Keratinocyte (primary cell): ENCODE measurements around the gene SLC40A1. TPM values are rescaled to one million over a fixed set of nuclear protein-coding genes. Genes with fewer than 3 reads are reported as not detected.

Experiments
- DNase-seq: peaks from one replicate; pipeline ENCODE4 v3.0.0-alpha.2; 2011; ENCODE audit warnings: low read depth, missing footprints, low spot score
- FAIRE-seq: peaks from 2 replicates; lab custom pipeline; 2011; peaks lifted over from hg19 to GRCh38; lab: Jason Lieb, UNC
- H2AFZ ChIP-seq: 2 replicates; pipeline ENCODE4 v1.6.0; 2012; ENCODE audit warnings: low read length, control low read depth, inconsistent platforms; ENCODE audit not compliant: control insufficient read depth
- H3K27ac ChIP-seq: 2 replicates; pipeline ENCODE4 v1.5.1; 2011; ENCODE audit warnings: low read length; ENCODE audit not compliant: control insufficient read depth, insufficient read depth
- H3K27me3 ChIP-seq: 3 replicates; pipeline ENCODE4 v1.6.0; 2011; ENCODE audit warnings: low read length; ENCODE audit not compliant: control insufficient read depth, insufficient read depth; ENCODE audit errors: extremely low read depth
- H3K36me3 ChIP-seq, 2 experiments: 2 replicates in 1 of 2; 3 replicates in 1 of 2; pipeline ENCODE4 v1.5.1; 2011; ENCODE audit warnings: low read length in 2 of 2, mild to moderate bottlenecking in 1 of 2; ENCODE audit not compliant: control insufficient read depth in 2 of 2, insufficient read depth in 2 of 2; ENCODE audit errors: extremely low read depth in 1 of 2
- H3K4me1 ChIP-seq: 3 replicates; pipeline ENCODE4 v1.5.1; 2011; ENCODE audit warnings: low read length; ENCODE audit not compliant: control insufficient read depth, insufficient read depth; ENCODE audit errors: extremely low read depth
- H3K4me2 ChIP-seq: 3 replicates; pipeline ENCODE4 v1.6.0; 2011; ENCODE audit warnings: low read depth, low read length; ENCODE audit not compliant: control insufficient read depth, insufficient read depth; ENCODE audit errors: extremely low read depth
- H3K4me3 ChIP-seq, 3 experiments: fragments of 200-600 bp in 1 of 3; sonication (generic) in 1 of 3; 2 replicates in 2 of 3; 3 replicates in 1 of 3; pipeline ENCODE4 v1.5.1; 2011 to 2016; ENCODE audit warnings: low read length in 3 of 3, mild to moderate bottlenecking in 3 of 3, control low read depth in 2 of 3, inconsistent platforms in 1 of 3, low read depth in 1 of 3, mixed read lengths in 1 of 3, mixed run types in 1 of 3, moderate library complexity in 1 of 3; ENCODE audit not compliant: control insufficient read depth in 2 of 3, insufficient read depth in 2 of 3; ENCODE audit errors: extremely low read depth in 1 of 3
- H3K79me2 ChIP-seq: 2 replicates; pipeline ENCODE4 v1.6.0; 2012; ENCODE audit warnings: low read length; ENCODE audit not compliant: control insufficient read depth, insufficient read depth
- H3K9ac ChIP-seq: 3 replicates; pipeline ENCODE4 v1.6.0; 2011; ENCODE audit warnings: low read length; ENCODE audit not compliant: control insufficient read depth, insufficient read depth; ENCODE audit errors: extremely low read depth
- H3K9me1 ChIP-seq: 3 replicates; pipeline ENCODE4 v1.6.0; 2011; ENCODE audit warnings: low read length; ENCODE audit not compliant: control insufficient read depth, insufficient read depth; ENCODE audit errors: extremely low read depth
- H3K9me3 ChIP-seq: 2 replicates; pipeline ENCODE4 v1.5.1; 2012; ENCODE audit warnings: low read depth, low read length; ENCODE audit not compliant: control insufficient read depth
- H4K20me1 ChIP-seq: 3 replicates; pipeline ENCODE4 v1.6.0; 2011; ENCODE audit warnings: low read length; ENCODE audit not compliant: control insufficient read depth, insufficient read depth; ENCODE audit errors: extremely low read depth
- EZH2 ChIP-seq: IDR thresholded peaks from one replicate; pipeline ENCODE4 v1.6.1; 2012; ENCODE audit warnings: inconsistent platforms, mild to moderate bottlenecking, low read length, moderate library complexity
- dilution Hi-C: fragments of 300-500 bp; cut with MboI; formaldehyde crosslinking; loops from one replicate; pipeline ENCODE4 v1.7.0; 2020; ENCODE audit warnings: low sequenced_read_pairs; ENCODE audit not compliant: extremely low pct_ligation_motif_present
- polyA plus RNA-seq, 5 experiments: library from polyadenylated mRNA; depleted of rRNA in 3 of 5; stranded (reverse) in 3 of 5; stranded (forward) in 1 of 5; unstranded in 1 of 5; fragments of >200 nt; gene quantifications; 1 replicate in 1 of 5; 2 replicates in 3 of 5; 3 replicates in 1 of 5; pipeline versions ENCODE4 v1.2.1 to v1.2.3, GENCODE V29; 2011 to 2012; ENCODE audit warnings: missing spikeins in 2 of 5, low read depth in 1 of 5, low replicate concordance in 1 of 5
- TF ChIP-seq, protein P1 (sequence below), 3 experiments: IDR thresholded peaks in 1 of 3; conservative IDR thresholded peaks in 1 of 3; optimal IDR thresholded peaks in 1 of 3; 2 replicates in 2 of 3; 3 replicates in 1 of 3; pipeline versions ENCODE3 to v1.5.1; 2011; ENCODE audit warnings: low read length in 3 of 3, mild to moderate bottlenecking in 3 of 3, moderate library complexity in 2 of 3, control low read depth in 1 of 3, inconsistent platforms in 1 of 3; ENCODE audit not compliant: insufficient read depth in 2 of 3; ENCODE audit errors: extremely low read depth in 1 of 3

The SLC40A1 gene
- polyA plus RNA-seq, 1 donor (not counting 4 experiments of a cell fraction or from before 2014, with no cell fraction given) = 0.09 TPM

DNA sequence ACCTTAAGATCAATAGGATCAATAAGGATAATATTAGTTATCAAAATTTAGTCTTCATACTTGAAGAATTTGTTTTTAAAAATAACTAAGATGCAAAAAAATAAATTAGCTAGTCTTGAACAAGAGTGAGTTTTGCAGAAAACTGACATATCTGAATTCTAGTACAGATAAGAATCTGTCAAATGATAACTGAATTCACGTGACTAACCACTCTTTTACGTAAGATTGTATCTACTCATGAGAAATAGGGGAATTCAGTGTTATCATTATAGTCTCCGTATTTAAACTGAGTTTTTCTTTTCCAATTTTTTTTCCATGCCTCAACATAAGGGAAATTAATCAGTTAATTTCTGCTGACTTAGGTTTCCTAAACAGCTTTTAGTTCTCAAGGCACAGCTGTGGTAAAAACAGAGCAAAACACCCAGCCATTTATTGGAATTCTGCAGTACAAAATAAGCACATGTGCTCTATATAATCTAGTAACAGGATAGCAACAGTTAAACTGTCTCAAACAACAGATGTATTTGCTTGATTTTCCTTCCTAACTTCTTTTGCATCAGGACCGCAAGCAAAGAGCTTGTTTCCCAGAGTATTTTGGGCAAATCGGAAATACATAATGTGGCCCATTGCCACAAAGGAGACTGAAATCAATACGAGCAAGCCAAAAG, 19.1 kb downstream of the SLC40A1 start:
- dilution Hi-C loops = no loop called here
- DNase-seq (no peak), FAIRE-seq (no peak)
- Histone ChIP-seq H3K9me1 (no peaks in the 10 kb centered on the region), H4K20me1 (no peaks in the 10 kb centered on the region), H3K4me2 (no peak overlapping the region), H2AFZ (no peak overlapping the region), H3K79me2 (no peaks in the 10 kb centered on the region), H3K27ac (no peak overlapping the region), H3K4me1 (peaks cover 7% of the 10 kb centered on the region), H3K4me3 (no peak overlapping the region), H3K9me3 (no peaks in the 10 kb centered on the region), H3K9ac (no peak overlapping the region), H3K36me3 (no peaks in the 10 kb centered on the region), H3K27me3 (no peaks in the 10 kb centered on the region)
- no peak for TF ChIP-seq EZH2
- TF ChIP-seq, protein P1, sequence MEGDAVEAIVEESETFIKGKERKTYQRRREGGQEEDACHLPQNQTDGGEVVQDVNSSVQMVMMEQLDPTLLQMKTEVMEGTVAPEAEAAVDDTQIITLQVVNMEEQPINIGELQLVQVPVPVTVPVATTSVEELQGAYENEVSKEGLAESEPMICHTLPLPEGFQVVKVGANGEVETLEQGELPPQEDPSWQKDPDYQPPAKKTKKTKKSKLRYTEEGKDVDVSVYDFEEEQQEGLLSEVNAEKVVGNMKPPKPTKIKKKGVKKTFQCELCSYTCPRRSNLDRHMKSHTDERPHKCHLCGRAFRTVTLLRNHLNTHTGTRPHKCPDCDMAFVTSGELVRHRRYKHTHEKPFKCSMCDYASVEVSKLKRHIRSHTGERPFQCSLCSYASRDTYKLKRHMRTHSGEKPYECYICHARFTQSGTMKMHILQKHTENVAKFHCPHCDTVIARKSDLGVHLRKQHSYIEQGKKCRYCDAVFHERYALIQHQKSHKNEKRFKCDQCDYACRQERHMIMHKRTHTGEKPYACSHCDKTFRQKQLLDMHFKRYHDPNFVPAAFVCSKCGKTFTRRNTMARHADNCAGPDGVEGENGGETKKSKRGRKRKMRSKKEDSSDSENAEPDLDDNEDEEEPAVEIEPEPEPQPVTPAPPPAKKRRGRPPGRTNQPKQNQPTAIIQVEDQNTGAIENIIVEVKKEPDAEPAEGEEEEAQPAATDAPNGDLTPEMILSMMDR (optimal IDR thresholded peaks at IDR 0.05 in 1 of 3, IDR thresholded peaks at IDR 0.05 in 1 of 3, conservative IDR thresholded peaks at IDR 0.05 in 1 of 3; ENCODE audit: extremely low read depth in 1 of 3, insufficient read depth in 2 of 3, low read length in 3 of 3) = no peak

DNA sequence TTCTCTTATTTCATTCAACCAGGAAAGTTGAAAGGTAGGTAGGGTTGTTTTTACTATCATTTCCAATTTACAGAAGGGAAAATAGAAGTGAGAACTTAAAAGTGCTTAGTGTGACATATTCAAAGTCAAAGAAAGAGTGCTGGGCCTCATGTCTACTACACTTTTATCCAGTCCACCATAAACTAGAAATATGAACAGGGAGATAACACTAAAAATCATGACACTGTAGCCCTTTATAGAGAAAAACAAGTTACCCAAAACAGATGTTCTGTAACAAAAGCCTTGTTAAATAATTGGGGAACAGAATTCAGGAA, 20.4 kb downstream of the SLC40A1 start:
- H3K27me3 ChIP-seq = no peaks in the 10 kb centered on the region
- H3K9me1 ChIP-seq = no peaks in the 10 kb centered on the region
- H3K9me3 ChIP-seq = no peaks in the 10 kb centered on the region
- H3K79me2 ChIP-seq = no peaks in the 10 kb centered on the region
- no peak overlapping the region for H3K4me3 ChIP-seq
- H2AFZ ChIP-seq = no peak overlapping the region
- TF ChIP-seq, protein P1 (optimal IDR thresholded peaks at IDR 0.05 in 1 of 3, IDR thresholded peaks at IDR 0.05 in 1 of 3, conservative IDR thresholded peaks at IDR 0.05 in 1 of 3; ENCODE audit: extremely low read depth in 1 of 3, insufficient read depth in 2 of 3, low read length in 3 of 3) = no peak
- no peak for TF ChIP-seq EZH2
- peaks cover 7% of the 10 kb centered on the region for H3K4me1 ChIP-seq
- H3K27ac ChIP-seq = no peak overlapping the region
- no peak overlapping the region for H3K9ac ChIP-seq
- H3K36me3 ChIP-seq = no peaks in the 10 kb centered on the region
- FAIRE-seq (no peak), DNase-seq (no peak)
- dilution Hi-C loops = no loop called here
- H4K20me1 ChIP-seq = no peaks in the 10 kb centered on the region
- no peak overlapping the region for H3K4me2 ChIP-seq
